Heart right ventricle (tissue), 16 donors: ENCODE data around the gene BHLHE41. TPM values are rescaled to one million over a fixed set of nuclear protein-coding genes. Genes with fewer than 3 reads are reported as not detected.

Experiments
- ATAC-seq, 8 donors: fragments of 200-7000 bp; cut with Tn5 transposase; one replicate each; pipeline ENCODE4 v1.9.1; 2020; ENCODE audit warnings: mild to moderate bottlenecking in 8 of 8, moderate library complexity in 8 of 8, moderate number of reproducible peaks in 1 of 8
- DNase-seq, 2 donors: peaks; one replicate each; pipeline ENCODE4 v3.0.0-alpha.2; 2020
- H3K27ac ChIP-seq, 10 donors: fragments of 200-600 bp; sonication (generic) in 2 of 10; one replicate each; pipeline versions ENCODE4 v1.5.0 to v1.8.0; 2020 to 2022; ENCODE audit warnings: mild to moderate bottlenecking in 3 of 10
- H3K27me3 ChIP-seq, 7 donors: fragments of 200-600 bp; one replicate each; pipeline ENCODE4 v1.8.0; 2021 to 2022; ENCODE audit warnings: mild to moderate bottlenecking in 2 of 7
- H3K36me3 ChIP-seq, 9 donors: fragments of 200-600 bp; sonication (generic) in 1 of 9; one replicate each; pipeline versions ENCODE4 v1.5.0 to v1.8.0; 2020 to 2022; ENCODE audit warnings: mild to moderate bottlenecking in 2 of 9
- H3K4me1 ChIP-seq, 9 donors: fragments of 200-600 bp; sonication (generic) in 1 of 9; one replicate each; pipeline versions ENCODE4 v1.5.0 to v1.8.0; 2020 to 2022; ENCODE audit warnings: mild to moderate bottlenecking in 4 of 9
- H3K4me3 ChIP-seq, 10 donors: fragments of 200-600 bp; sonication (generic) in 2 of 10; one replicate each; pipeline versions ENCODE4 v1.5.0 to v1.8.0; 2020 to 2022; ENCODE audit warnings: mild to moderate bottlenecking in 7 of 10, moderate library complexity in 2 of 10
- H3K9me3 ChIP-seq, 11 donors: fragments of 200-600 bp in 10 of 11; sonication (generic) in 2 of 11; one replicate each; pipeline versions ENCODE4 v1.5.0 to v1.8.0; 2013 to 2022; ENCODE audit warnings: mild to moderate bottlenecking in 2 of 11, control low read depth in 1 of 11, moderate library complexity in 1 of 11
- WGBS, 2 donors: extraction: QIAGEN DNeasy Blood & Tissue Kit; methylation state at CpG; one replicate each; pipeline ENCODE4 v1.1.7; 2013; ENCODE audit warnings: inconsistent platforms in 1 of 2; 5-methylcytosine and 5-hydroxymethylcytosine counted together
- intact Hi-C, 10 donors: fragments of 100-400 bp; cut with DNase I; formaldehyde crosslinking; loops; one replicate each; pipeline versions ENCODE4 v1.11.1 to v1.14.2; 2022
- polyA plus RNA-seq, 2 donors: library from polyadenylated mRNA; stranded (reverse); fragments of 200-250 nt; gene quantifications; one replicate each; pipeline ENCODE4 v1.2.3, GENCODE V29; 2013
- total RNA-seq, 10 donors: library from RNA; stranded (reverse); fragmentation: NEBNext Ultra II Directional in 3 of 10; extraction: Animal tissue kit (Norgen Biotek cat#: 25700) in 3 of 10; gene quantifications; one replicate each; pipeline versions ENCODE4 v1.2.1 to v1.2.4, GENCODE V29; 2021 to 2023
- TF ChIP-seq, protein P1 (sequence below), 9 donors: fragments of 200-600 bp; sonication (generic) in 2 of 9; IDR thresholded peaks; one replicate each; pipeline versions ENCODE4 v1.5.0 to v1.8.0; 2021 to 2022; ENCODE audit warnings: antibody characterized with exemption in 9 of 9, mild to moderate bottlenecking in 5 of 9, moderate library complexity in 1 of 9
- donor health status: Arrhythmogenic right ventricular cardiomyopathy.
- donor health status: ischemic (EF 13 %, LVEDD 7.1; RV severe dilation, severe dysfunction).
- donor health status: healthy with polysubstance abuse.
- donor health status: DM: no; HTN: yes; CAD: no.
- donor health status: DM: no; HTN: no; CAD: no.
- donor health status: ischemic (EF 25% LVEDD 6.9; RV normal size, moderate dysfunction).
- donor health status: ischemic (EF 25% LVEDD 5.7; RV mildly dilated, moderate dysfunction).
- donor health status: healthy.
- donor health status: DM: yes; HTN: yes; CAD: no.
- donor health status: Ischemic cardiomyopathy.
- donor health status: ischemic (EF 35%, LVEDD 5.7; RV mildly dilated, moderate dysfunction).
- donor health status: nonischemic (EF 11% LVEDD 7.7; RV severe dilation, severe dysfunction).
- donor health status: DM: yes; HTN: yes; CAD: no.
- donor health status: PGD.
- donor health status: ischemic (EF 29% LVEDD 5.4; RV normal size, mild dysfunction).
- donor health status: nonischemic (EF 23%, LVEDD 6.1; RV moderate dilation, normal function).

BHLHE41 gene
- total and polyA plus RNA-seq, 12 donors, result 5.7 to 80.1 (median 39.8) TPM

DNA sequence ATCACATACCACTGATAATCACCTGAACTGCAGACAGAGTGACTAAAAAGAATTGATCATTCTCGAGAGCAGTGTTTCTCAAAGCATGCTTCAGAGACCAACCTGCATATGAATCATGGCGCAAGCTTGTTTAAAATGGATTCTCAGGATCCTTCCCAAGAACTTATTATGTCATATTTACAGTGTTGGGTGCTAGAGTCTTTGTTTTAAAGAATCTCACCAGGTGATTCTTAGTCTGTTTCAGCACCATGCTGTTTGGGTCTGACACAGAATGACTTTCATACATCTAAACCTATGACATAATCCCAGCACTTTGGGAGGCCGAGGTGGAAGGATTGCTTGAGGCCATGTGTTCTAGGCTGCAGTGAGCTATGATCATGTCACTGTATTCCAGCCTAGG is 39.3 kb upstream of the BHLHE41 start:
- TF ChIP-seq, protein P1, sequence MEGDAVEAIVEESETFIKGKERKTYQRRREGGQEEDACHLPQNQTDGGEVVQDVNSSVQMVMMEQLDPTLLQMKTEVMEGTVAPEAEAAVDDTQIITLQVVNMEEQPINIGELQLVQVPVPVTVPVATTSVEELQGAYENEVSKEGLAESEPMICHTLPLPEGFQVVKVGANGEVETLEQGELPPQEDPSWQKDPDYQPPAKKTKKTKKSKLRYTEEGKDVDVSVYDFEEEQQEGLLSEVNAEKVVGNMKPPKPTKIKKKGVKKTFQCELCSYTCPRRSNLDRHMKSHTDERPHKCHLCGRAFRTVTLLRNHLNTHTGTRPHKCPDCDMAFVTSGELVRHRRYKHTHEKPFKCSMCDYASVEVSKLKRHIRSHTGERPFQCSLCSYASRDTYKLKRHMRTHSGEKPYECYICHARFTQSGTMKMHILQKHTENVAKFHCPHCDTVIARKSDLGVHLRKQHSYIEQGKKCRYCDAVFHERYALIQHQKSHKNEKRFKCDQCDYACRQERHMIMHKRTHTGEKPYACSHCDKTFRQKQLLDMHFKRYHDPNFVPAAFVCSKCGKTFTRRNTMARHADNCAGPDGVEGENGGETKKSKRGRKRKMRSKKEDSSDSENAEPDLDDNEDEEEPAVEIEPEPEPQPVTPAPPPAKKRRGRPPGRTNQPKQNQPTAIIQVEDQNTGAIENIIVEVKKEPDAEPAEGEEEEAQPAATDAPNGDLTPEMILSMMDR (IDR thresholded peaks at IDR 0.05), result no peak
- Histone ChIP-seq H3K27ac (no peak overlapping the region), H3K4me3 (no peak overlapping the region), H3K36me3 (no peaks in the 10 kb centered on the region), H3K4me1 (no peaks in the 10 kb centered on the region), H3K27me3 (no peaks in the 10 kb centered on the region), H3K9me3 (no peaks in the 10 kb centered on the region)
- intact Hi-C loops, result no loop called here
- ATAC-seq (no peak), DNase-seq (no peak)
- 52 to 57% methylated on average over 3 of the region's 3 CpGs for WGBS, 2 donors

DNA sequence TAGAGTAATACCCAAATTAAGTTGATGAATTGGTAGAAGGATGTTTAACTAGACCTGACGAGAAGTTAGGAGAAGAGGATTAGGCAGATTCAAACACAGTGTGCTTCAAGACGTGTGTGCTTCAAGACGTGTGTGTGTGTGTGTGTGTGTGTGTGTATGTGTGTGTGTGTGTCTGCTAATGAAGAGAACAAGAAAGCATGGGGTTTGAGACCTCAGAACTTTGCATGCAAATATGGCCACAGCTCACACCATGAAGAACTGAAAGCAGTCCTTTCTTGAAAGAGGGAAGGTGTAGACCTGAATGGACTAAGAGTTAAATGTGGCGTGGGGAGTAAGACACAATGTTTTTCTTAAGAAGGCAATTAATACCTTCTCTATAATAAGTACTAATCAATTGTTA is 38.1 kb upstream of the BHLHE41 start:
- 75 to 79% methylated on average over 4 of the region's 4 CpGs for WGBS, 2 donors
- ATAC-seq (no peak), DNase-seq (no peak)
- H3K9me3 ChIP-seq, result no peaks in the 10 kb centered on the region
- no peak overlapping the region for H3K27ac ChIP-seq
- intact Hi-C loops, result no loop called here
- H3K27me3 ChIP-seq, result no peaks in the 10 kb centered on the region
- no peaks in the 10 kb centered on the region for H3K36me3 ChIP-seq
- H3K4me3 ChIP-seq, result no peak overlapping the region
- TF ChIP-seq, protein P1 (IDR thresholded peaks at IDR 0.05), result no peak
- no peaks in the 10 kb centered on the region for H3K4me1 ChIP-seq

DNA sequence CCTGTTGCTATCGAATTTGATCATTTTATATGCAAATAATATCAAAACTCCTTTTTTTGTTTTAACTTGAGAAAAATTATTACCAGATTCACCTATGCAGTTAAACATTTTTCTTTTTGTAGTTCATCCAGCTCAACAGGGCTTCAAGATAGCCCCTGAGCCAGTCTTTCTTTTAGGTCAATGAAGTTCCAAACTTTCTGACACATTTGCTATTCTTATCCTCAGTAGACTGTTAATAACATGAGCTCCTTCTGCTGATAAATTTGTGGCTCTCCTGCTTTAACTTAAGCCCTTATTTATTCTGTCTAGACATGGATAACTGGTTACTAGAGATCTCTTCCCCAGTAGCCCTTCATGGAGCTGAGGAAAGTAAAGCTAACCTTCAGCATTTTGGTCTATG is 37.3 kb upstream of the BHLHE41 start:
- DNase-seq, result no peak
- 93 to 94% methylated on average over 1 of the region's 1 CpG for WGBS, 2 donors
- TF ChIP-seq, protein P1 (IDR thresholded peaks at IDR 0.05), result no peak
- Histone ChIP-seq H3K4me1 (no peaks in the 10 kb centered on the region), H3K4me3 (no peak overlapping the region), H3K27ac (no peak overlapping the region), H3K27me3 (no peaks in the 10 kb centered on the region), H3K36me3 (no peaks in the 10 kb centered on the region), H3K9me3 (no peaks in the 10 kb centered on the region)
- intact Hi-C loops, result no loop called here
- no peak for ATAC-seq

DNA sequence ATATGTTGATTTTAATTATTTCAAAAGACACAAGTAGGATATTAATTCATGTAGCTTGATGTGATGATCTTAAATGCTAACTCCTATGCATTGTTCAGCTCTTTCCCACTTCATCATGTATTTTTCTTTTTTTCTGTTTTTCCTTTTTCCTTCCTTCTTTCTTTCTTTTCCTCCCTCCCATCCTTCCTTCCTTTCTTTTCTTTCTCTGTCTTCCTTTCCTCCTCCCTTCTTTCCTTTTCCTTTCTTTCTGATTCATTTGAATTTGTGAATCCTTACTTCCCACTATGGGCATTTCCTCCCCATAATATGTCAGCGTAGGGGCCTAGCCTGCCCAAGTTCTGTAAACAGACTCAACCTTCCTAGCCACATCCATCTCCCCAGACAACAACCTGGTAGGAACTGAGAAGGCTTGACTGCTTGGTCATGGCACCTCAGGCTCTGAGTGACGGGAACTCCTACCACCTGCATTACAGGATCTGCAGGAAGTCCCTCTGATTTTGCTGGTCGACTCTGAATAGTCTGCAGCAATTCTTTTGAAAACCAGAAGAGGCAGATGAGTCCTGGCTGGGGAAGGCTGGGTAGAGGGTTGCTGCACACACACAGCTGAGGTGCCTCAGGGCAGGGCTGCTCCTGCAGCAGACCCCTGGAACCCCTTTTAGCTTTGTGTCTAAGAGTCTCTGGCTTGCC is 33.4 kb upstream of the BHLHE41 start:
- no peak overlapping the region for H3K4me3 ChIP-seq
- DNase-seq (no peak), ATAC-seq (no peak)
- 68 to 75% methylated on average over 3 of the region's 3 CpGs for WGBS, 2 donors
- H3K27me3 ChIP-seq, result no peaks in the 10 kb centered on the region
- no peaks in the 10 kb centered on the region for H3K9me3 ChIP-seq
- no peaks in the 10 kb centered on the region for H3K36me3 ChIP-seq
- H3K4me1 ChIP-seq, result peaks cover 0 to 15% (median 4%) of the 10 kb centered on the region in 9 donors
- intact Hi-C loops, result no loop called here
- H3K27ac ChIP-seq, result no peak overlapping the region
- TF ChIP-seq, protein P1 (IDR thresholded peaks at IDR 0.05), result no peak
